Activated naive CD4-positive, alpha-beta T cell (primary cell): ENCODE results near the gene NLRP7.

Experiments
- DNase-seq, 4 experiments: peaks; one replicate each; lab custom pipeline; 2025; lab: John Stamatoyannopoulos, UW

The NLRP7 gene

GRCh38 chr19:54873990-54874389, 73.3 kb downstream of the NLRP7 start, which contains the start of gene FCAR:
Gene FCAR (plus strand): TSS chr19:54874235. CDS start chr19:54874290, 55 bp downstream.
- no peak for DNase-seq
